NCI-H146 treated with DMSO at 0.1 percent for 48 hours (cell line): Measurements from ENCODE around the gene XIRP1.

ENCODE experiments used
- DNase-seq: peaks from one replicate; lab custom pipeline; 2025; ENCODE audit not compliant: unreplicated experiment; lab: John Stamatoyannopoulos, UW

XIRP1 gene

GRCh38 chr3:39146083-39146501, 46.3 kb downstream of the XIRP1 start:
- no peak for DNase-seq

GRCh38 chr3:39144748-39145380, 47.5 kb downstream of the XIRP1 start:
- no peak for DNase-seq

GRCh38 chr3:39144095-39144747, 48.2 kb downstream of the XIRP1 start:
- DNase-seq: no peak

- DNase-seq: no peak
Measured at GRCh38 chr3:39143051-39143885, 49.1 kb downstream of the XIRP1 start.

GRCh38 chr3:39142067-39142466, 50.3 kb downstream of the XIRP1 start:
- DNase-seq: peak; percentile 26

- DNase-seq: no peak
Measured at GRCh38 chr3:39141171-39141995, 51.0 kb downstream of the XIRP1 start.

GRCh38 chr3:39140341-39140971, 51.9 kb downstream of the XIRP1 start:
- no peak for DNase-seq

GRCh38 chr3:39139442-39139841, 53.0 kb downstream of the XIRP1 start:
- DNase-seq: no peak

- no peak for DNase-seq
Measured at GRCh38 chr3:39138804-39139415, 53.5 kb downstream of the XIRP1 start.

- DNase-seq: no peak
Measured at GRCh38 chr3:39137991-39138803, 54.2 kb downstream of the XIRP1 start.

- DNase-seq: no peak
Measured at GRCh38 chr3:39137435-39137936, 54.9 kb downstream of the XIRP1 start.

GRCh38 chr3:39136533-39137434, 55.6 kb downstream of the XIRP1 start:
- DNase-seq: no peak

- no peak for DNase-seq
Measured at GRCh38 chr3:39135170-39135805, 57.1 kb downstream of the XIRP1 start.

- no peak for DNase-seq
Measured at GRCh38 chr3:39134305-39134704, 58.1 kb downstream of the XIRP1 start.

- DNase-seq: no peak
Measured at GRCh38 chr3:39133822-39134221, 58.6 kb downstream of the XIRP1 start.
